ENCODE data around the gene TYRP1.

Gene TYRP1

GRCh38 chr9:12726795-12727194 lies 33.6 kb downstream of the TYRP1 start:
- no peak overlapping the region for H3K4me3 ChIP-seq (ENCODE audit: low read depth in 1 of 2, low read length in 2 of 2)
- no peaks in the 10 kb centered on the region for H3K27me3 ChIP-seq (ENCODE audit: control insufficient read depth in 1 of 2, insufficient read depth in 2 of 2, low read length in 2 of 2)
- H3K9ac ChIP-seq (ENCODE audit: low read depth in 1 of 2, low read length in 2 of 2), result no peak overlapping the region
- H3K27ac ChIP-seq (ENCODE audit: low read depth, low read length), result no peak overlapping the region
- H3K36me3 ChIP-seq (ENCODE audit: control insufficient read depth in 1 of 2, insufficient read depth in 2 of 2, low read length in 2 of 2), result no peaks in the 10 kb centered on the region
- no peaks in the 10 kb centered on the region for H3K9me3 ChIP-seq (ENCODE audit: control insufficient read depth in 1 of 2, low read length in 2 of 2)
- H3K4me1 ChIP-seq (ENCODE audit: control insufficient read depth in 1 of 2, insufficient read depth in 2 of 2, low read length in 2 of 2), result no peaks in the 10 kb centered on the region

- H3K4me3 ChIP-seq (ENCODE audit: low read depth in 1 of 2, low read length in 2 of 2), result no peak overlapping the region
- H3K9me3 ChIP-seq (ENCODE audit: control insufficient read depth in 1 of 2, low read length in 2 of 2), result no peaks in the 10 kb centered on the region
- H3K4me1 ChIP-seq (ENCODE audit: control insufficient read depth in 1 of 2, insufficient read depth in 2 of 2, low read length in 2 of 2), result no peaks in the 10 kb centered on the region
- no peak overlapping the region for H3K9ac ChIP-seq (ENCODE audit: low read depth in 1 of 2, low read length in 2 of 2)
- H3K36me3 ChIP-seq (ENCODE audit: control insufficient read depth in 1 of 2, insufficient read depth in 2 of 2, low read length in 2 of 2), result no peaks in the 10 kb centered on the region
- H3K27me3 ChIP-seq (ENCODE audit: control insufficient read depth in 1 of 2, insufficient read depth in 2 of 2, low read length in 2 of 2), result no peaks in the 10 kb centered on the region
- no peak overlapping the region for H3K27ac ChIP-seq (ENCODE audit: low read depth, low read length)
Measured at GRCh38 chr9:12730198-12730597, 37.0 kb downstream of the TYRP1 start.

GRCh38 chr9:12730927-12731326 lies 37.7 kb downstream of the TYRP1 start:
- Histone ChIP-seq H3K36me3 (ENCODE audit: control insufficient read depth in 1 of 2, insufficient read depth in 2 of 2, low read length in 2 of 2) (no peaks in the 10 kb centered on the region), H3K4me1 (ENCODE audit: control insufficient read depth in 1 of 2, insufficient read depth in 2 of 2, low read length in 2 of 2) (no peaks in the 10 kb centered on the region), H3K9me3 (ENCODE audit: control insufficient read depth in 1 of 2, low read length in 2 of 2) (no peaks in the 10 kb centered on the region), H3K9ac (ENCODE audit: low read depth in 1 of 2, low read length in 2 of 2) (no peak overlapping the region), H3K27ac (ENCODE audit: low read depth, low read length) (no peak overlapping the region), H3K27me3 (ENCODE audit: control insufficient read depth in 1 of 2, insufficient read depth in 2 of 2, low read length in 2 of 2) (no peaks in the 10 kb centered on the region), H3K4me3 (ENCODE audit: low read depth in 1 of 2, low read length in 2 of 2) (no peak overlapping the region)

- H3K4me1 ChIP-seq (ENCODE audit: control insufficient read depth in 1 of 2, insufficient read depth in 2 of 2, low read length in 2 of 2), result no peaks in the 10 kb centered on the region
Measured at GRCh38 chr9:12732971-12733370, 39.8 kb downstream of the TYRP1 start.

DNA sequence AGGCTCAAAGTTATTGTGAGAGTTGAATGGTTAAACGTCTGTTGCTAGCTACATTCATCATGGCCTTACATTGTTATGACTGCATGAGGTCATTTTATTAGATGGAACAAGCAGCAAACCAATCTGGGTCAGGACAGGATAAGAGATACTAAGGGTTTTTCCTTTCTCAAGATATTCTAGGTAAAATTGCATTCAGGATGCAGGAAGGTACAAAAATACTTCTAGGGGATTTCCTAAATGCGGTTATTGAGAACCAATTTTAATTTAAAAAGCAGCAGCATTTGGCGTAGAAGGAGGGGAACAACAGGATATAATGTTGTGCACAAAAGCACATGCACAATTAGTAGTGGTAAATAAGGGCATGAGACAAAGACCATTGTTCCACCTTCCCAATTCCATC lies 42.5 kb downstream of the TYRP1 start:
- Histone ChIP-seq H3K36me3 (ENCODE audit: control insufficient read depth in 1 of 2, insufficient read depth in 2 of 2, low read length in 2 of 2) (no peaks in the 10 kb centered on the region), H3K4me3 (ENCODE audit: low read depth in 1 of 2, low read length in 2 of 2) (no peak overlapping the region), H3K4me1 (ENCODE audit: control insufficient read depth in 1 of 2, insufficient read depth in 2 of 2, low read length in 2 of 2) (no peaks in the 10 kb centered on the region), H3K27me3 (ENCODE audit: control insufficient read depth in 1 of 2, insufficient read depth in 2 of 2, low read length in 2 of 2) (no peaks in the 10 kb centered on the region), H3K27ac (ENCODE audit: low read depth, low read length) (no peak overlapping the region), H3K9me3 (ENCODE audit: control insufficient read depth in 1 of 2, low read length in 2 of 2) (no peaks in the 10 kb centered on the region), H3K9ac (ENCODE audit: low read depth in 1 of 2, low read length in 2 of 2) (no peak overlapping the region)

More at GRCh38 chr9:12732971-12733370, 39.8 kb downstream of the TYRP1 start:
- H3K9ac ChIP-seq (ENCODE audit: low read depth in 1 of 2, low read length in 2 of 2), result no peak overlapping the region
- no peaks in the 10 kb centered on the region for H3K27me3 ChIP-seq (ENCODE audit: control insufficient read depth in 1 of 2, insufficient read depth in 2 of 2, low read length in 2 of 2)
- no peaks in the 10 kb centered on the region for H3K36me3 ChIP-seq (ENCODE audit: control insufficient read depth in 1 of 2, insufficient read depth in 2 of 2, low read length in 2 of 2)
- no peaks in the 10 kb centered on the region for H3K9me3 ChIP-seq (ENCODE audit: control insufficient read depth in 1 of 2, low read length in 2 of 2)
- no peak overlapping the region for H3K27ac ChIP-seq (ENCODE audit: low read depth, low read length)
- H3K4me3 ChIP-seq (ENCODE audit: low read depth in 1 of 2, low read length in 2 of 2), result no peak overlapping the region

GRCh38 chr9:12737871-12738270 lies 44.7 kb downstream of the TYRP1 start:
- Histone ChIP-seq H3K27me3 (ENCODE audit: control insufficient read depth in 1 of 2, insufficient read depth in 2 of 2, low read length in 2 of 2) (no peaks in the 10 kb centered on the region), H3K9me3 (ENCODE audit: control insufficient read depth in 1 of 2, low read length in 2 of 2) (no peaks in the 10 kb centered on the region), H3K36me3 (ENCODE audit: control insufficient read depth in 1 of 2, insufficient read depth in 2 of 2, low read length in 2 of 2) (no peaks in the 10 kb centered on the region), H3K4me1 (ENCODE audit: control insufficient read depth in 1 of 2, insufficient read depth in 2 of 2, low read length in 2 of 2) (no peaks in the 10 kb centered on the region), H3K4me3 (ENCODE audit: low read depth in 1 of 2, low read length in 2 of 2) (no peak overlapping the region), H3K9ac (ENCODE audit: low read depth in 1 of 2, low read length in 2 of 2) (no peak overlapping the region), H3K27ac (ENCODE audit: low read depth, low read length) (no peak overlapping the region)

DNA sequence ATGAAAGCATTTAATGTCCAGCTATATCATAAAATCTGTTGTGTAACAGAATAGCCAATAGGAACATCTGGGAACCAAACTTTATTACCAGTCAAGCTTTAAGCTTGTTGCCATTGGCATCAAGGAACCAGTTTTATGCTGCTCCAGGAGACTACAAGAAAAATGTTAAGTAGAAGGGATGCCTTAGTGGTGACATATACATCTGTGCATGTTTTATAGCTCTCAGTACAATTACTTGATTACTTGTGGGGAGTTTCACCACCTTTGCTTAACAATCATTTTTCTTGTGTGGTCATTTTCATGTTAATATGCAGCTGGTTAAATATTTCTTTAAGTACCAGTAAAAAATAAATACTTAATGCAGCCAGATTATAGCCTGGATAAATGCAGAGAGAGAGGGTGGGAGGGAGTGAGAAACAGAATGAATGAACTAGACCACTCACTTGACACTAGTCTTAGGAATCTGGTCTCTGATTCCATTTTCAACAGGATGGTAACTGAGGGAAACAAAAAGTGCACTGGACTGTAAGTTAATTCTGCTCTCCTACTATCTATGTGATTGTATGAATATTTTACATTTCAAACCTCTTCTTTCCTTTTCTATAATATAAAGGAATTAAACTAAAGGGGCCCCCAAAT lies 45.9 kb downstream of the TYRP1 start:
- H3K9me3 ChIP-seq (ENCODE audit: control insufficient read depth in 1 of 2, low read length in 2 of 2), result no peaks in the 10 kb centered on the region
- H3K36me3 ChIP-seq (ENCODE audit: control insufficient read depth in 1 of 2, insufficient read depth in 2 of 2, low read length in 2 of 2), result no peaks in the 10 kb centered on the region
- H3K4me3 ChIP-seq (ENCODE audit: low read depth in 1 of 2, low read length in 2 of 2), result no peak overlapping the region
- no peak overlapping the region for H3K9ac ChIP-seq (ENCODE audit: low read depth in 1 of 2, low read length in 2 of 2)
- no peak overlapping the region for H3K27ac ChIP-seq (ENCODE audit: low read depth, low read length)
- no peaks in the 10 kb centered on the region for H3K27me3 ChIP-seq (ENCODE audit: control insufficient read depth in 1 of 2, insufficient read depth in 2 of 2, low read length in 2 of 2)
- H3K4me1 ChIP-seq (ENCODE audit: control insufficient read depth in 1 of 2, insufficient read depth in 2 of 2, low read length in 2 of 2), result no peaks in the 10 kb centered on the region

- Histone ChIP-seq H3K4me3 (ENCODE audit: low read depth in 1 of 2, low read length in 2 of 2) (no peak overlapping the region), H3K36me3 (ENCODE audit: control insufficient read depth in 1 of 2, insufficient read depth in 2 of 2, low read length in 2 of 2) (no peaks in the 10 kb centered on the region), H3K9ac (ENCODE audit: low read depth in 1 of 2, low read length in 2 of 2) (no peak overlapping the region), H3K27ac (ENCODE audit: low read depth, low read length) (no peak overlapping the region), H3K27me3 (ENCODE audit: control insufficient read depth in 1 of 2, insufficient read depth in 2 of 2, low read length in 2 of 2) (no peaks in the 10 kb centered on the region), H3K4me1 (ENCODE audit: control insufficient read depth in 1 of 2, insufficient read depth in 2 of 2, low read length in 2 of 2) (no peaks in the 10 kb centered on the region), H3K9me3 (ENCODE audit: control insufficient read depth in 1 of 2, low read length in 2 of 2) (no peaks in the 10 kb centered on the region)
Measured at GRCh38 chr9:12740845-12741244, 47.7 kb downstream of the TYRP1 start.

- Histone ChIP-seq H3K4me1 (ENCODE audit: control insufficient read depth in 1 of 2, insufficient read depth in 2 of 2, low read length in 2 of 2) (no peaks in the 10 kb centered on the region), H3K27ac (ENCODE audit: low read depth, low read length) (no peak overlapping the region), H3K36me3 (ENCODE audit: control insufficient read depth in 1 of 2, insufficient read depth in 2 of 2, low read length in 2 of 2) (no peaks in the 10 kb centered on the region), H3K9me3 (ENCODE audit: control insufficient read depth in 1 of 2, low read length in 2 of 2) (no peaks in the 10 kb centered on the region), H3K9ac (ENCODE audit: low read depth in 1 of 2, low read length in 2 of 2) (no peak overlapping the region), H3K27me3 (ENCODE audit: control insufficient read depth in 1 of 2, insufficient read depth in 2 of 2, low read length in 2 of 2) (no peaks in the 10 kb centered on the region), H3K4me3 (ENCODE audit: low read depth in 1 of 2, low read length in 2 of 2) (no peak overlapping the region)
Measured at GRCh38 chr9:12748016-12748415, 54.8 kb downstream of the TYRP1 start.

GRCh38 chr9:12748954-12749353 lies 55.8 kb downstream of the TYRP1 start:
- H3K9me3 ChIP-seq (ENCODE audit: control insufficient read depth in 1 of 2, low read length in 2 of 2), result no peaks in the 10 kb centered on the region
- no peaks in the 10 kb centered on the region for H3K4me1 ChIP-seq (ENCODE audit: control insufficient read depth in 1 of 2, insufficient read depth in 2 of 2, low read length in 2 of 2)
- H3K27me3 ChIP-seq (ENCODE audit: control insufficient read depth in 1 of 2, insufficient read depth in 2 of 2, low read length in 2 of 2), result no peaks in the 10 kb centered on the region
- H3K4me3 ChIP-seq (ENCODE audit: low read depth in 1 of 2, low read length in 2 of 2), result no peak overlapping the region
- H3K36me3 ChIP-seq (ENCODE audit: control insufficient read depth in 1 of 2, insufficient read depth in 2 of 2, low read length in 2 of 2), result no peaks in the 10 kb centered on the region
- no peak overlapping the region for H3K9ac ChIP-seq (ENCODE audit: low read depth in 1 of 2, low read length in 2 of 2)
- H3K27ac ChIP-seq (ENCODE audit: low read depth, low read length), result no peak overlapping the region

GRCh38 chr9:12753931-12754330 lies 60.7 kb downstream of the TYRP1 start:
- Histone ChIP-seq H3K4me3 (ENCODE audit: low read depth in 1 of 2, low read length in 2 of 2) (no peak overlapping the region), H3K4me1 (ENCODE audit: control insufficient read depth in 1 of 2, insufficient read depth in 2 of 2, low read length in 2 of 2) (no peaks in the 10 kb centered on the region), H3K27me3 (ENCODE audit: control insufficient read depth in 1 of 2, insufficient read depth in 2 of 2, low read length in 2 of 2) (no peaks in the 10 kb centered on the region), H3K9me3 (ENCODE audit: control insufficient read depth in 1 of 2, low read length in 2 of 2) (no peaks in the 10 kb centered on the region), H3K36me3 (ENCODE audit: control insufficient read depth in 1 of 2, insufficient read depth in 2 of 2, low read length in 2 of 2) (no peaks in the 10 kb centered on the region), H3K9ac (ENCODE audit: low read depth in 1 of 2, low read length in 2 of 2) (no peak overlapping the region), H3K27ac (ENCODE audit: low read depth, low read length) (no peak overlapping the region)
